Measurements from ENCODE around the gene CACNA1C.

Gene CACNA1C

DNA sequence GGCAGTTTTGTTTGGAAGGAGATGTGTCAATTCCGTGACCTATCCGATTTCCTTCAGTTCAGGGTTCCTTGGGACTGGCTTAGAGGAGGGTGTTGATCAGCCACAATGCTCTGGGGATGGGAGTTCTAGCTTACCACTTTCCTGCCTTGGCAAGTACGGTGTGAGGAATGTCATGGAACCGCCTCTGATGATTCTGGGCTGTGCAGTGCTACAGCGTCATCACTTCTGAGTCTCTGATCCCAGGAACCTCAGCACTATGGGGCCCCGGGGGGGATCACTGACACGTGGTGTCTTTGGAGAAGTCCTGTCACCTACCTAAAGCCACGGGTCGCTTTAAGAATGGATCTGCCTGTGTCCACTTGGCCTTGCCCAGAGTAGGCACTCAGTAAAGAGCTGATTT lies 470.5 kb downstream of the CACNA1C start:
- no peak overlapping the region for H3K27ac ChIP-seq (ENCODE audit: low read depth, low read length)
- no peaks in the 10 kb centered on the region for H3K27me3 ChIP-seq (ENCODE audit: control insufficient read depth, low read length)
- H4K20me1 ChIP-seq (ENCODE audit: control insufficient read depth, insufficient read depth, low read depth, low read length): no peaks in the 10 kb centered on the region
- H3K9me2 ChIP-seq (replicated peaks; ENCODE audit: control insufficient read depth, low read length): no peaks in the 10 kb centered on the region
- TF ChIP-seq EZH2phosphoT487 (IDR thresholded peaks at IDR 0.05; ENCODE audit: borderline replicate concordance, low read length): no peak
- TF ChIP-seq, protein P1, sequence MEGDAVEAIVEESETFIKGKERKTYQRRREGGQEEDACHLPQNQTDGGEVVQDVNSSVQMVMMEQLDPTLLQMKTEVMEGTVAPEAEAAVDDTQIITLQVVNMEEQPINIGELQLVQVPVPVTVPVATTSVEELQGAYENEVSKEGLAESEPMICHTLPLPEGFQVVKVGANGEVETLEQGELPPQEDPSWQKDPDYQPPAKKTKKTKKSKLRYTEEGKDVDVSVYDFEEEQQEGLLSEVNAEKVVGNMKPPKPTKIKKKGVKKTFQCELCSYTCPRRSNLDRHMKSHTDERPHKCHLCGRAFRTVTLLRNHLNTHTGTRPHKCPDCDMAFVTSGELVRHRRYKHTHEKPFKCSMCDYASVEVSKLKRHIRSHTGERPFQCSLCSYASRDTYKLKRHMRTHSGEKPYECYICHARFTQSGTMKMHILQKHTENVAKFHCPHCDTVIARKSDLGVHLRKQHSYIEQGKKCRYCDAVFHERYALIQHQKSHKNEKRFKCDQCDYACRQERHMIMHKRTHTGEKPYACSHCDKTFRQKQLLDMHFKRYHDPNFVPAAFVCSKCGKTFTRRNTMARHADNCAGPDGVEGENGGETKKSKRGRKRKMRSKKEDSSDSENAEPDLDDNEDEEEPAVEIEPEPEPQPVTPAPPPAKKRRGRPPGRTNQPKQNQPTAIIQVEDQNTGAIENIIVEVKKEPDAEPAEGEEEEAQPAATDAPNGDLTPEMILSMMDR (IDR thresholded peaks at IDR 0.05; ENCODE audit: low read depth, low read length, poor library complexity, severe bottlenecking): no peak
- no peaks in the 10 kb centered on the region for H3F3A ChIP-seq (ENCODE audit: control insufficient read depth, insufficient read depth)
- H3K4me3 ChIP-seq (ENCODE audit: low read length): no peak overlapping the region
- H3K79me2 ChIP-seq (ENCODE audit: control insufficient read depth, low read length): no peaks in the 10 kb centered on the region
- H3K4me1 ChIP-seq (ENCODE audit: control insufficient read depth, low read length): no peaks in the 10 kb centered on the region
- no peak overlapping the region for H3K4me2 ChIP-seq (ENCODE audit: low read length)
- peaks cover 13% of the 10 kb centered on the region; the same call in 1 of the 2 replicates for H3K9me3 ChIP-seq (ENCODE audit: control insufficient read depth, insufficient read depth, low read length)
- H3K36me3 ChIP-seq (ENCODE audit: control insufficient read depth, low read length): no peaks in the 10 kb centered on the region

DNA sequence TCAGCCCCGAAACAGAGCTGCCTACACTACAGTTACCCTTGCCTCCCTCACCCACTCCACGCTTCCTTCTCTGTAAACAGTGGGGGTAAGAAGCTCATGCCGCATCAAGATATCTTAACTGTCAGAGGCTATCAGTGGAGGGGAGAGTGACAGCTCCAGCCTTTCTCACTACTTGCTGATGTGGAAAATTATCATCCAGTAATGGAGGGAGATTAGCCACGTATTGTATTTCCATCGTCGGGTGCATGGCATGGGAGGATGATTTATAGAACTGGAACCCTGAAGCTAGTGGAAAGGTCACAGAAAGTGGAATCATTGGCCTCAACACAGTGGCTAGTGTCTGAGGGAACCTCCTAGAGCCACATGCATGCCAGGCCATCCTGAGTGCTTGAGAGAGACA lies 471.1 kb downstream of the CACNA1C start:
- Histone ChIP-seq H3K27ac (ENCODE audit: low read depth, low read length) (no peak overlapping the region), H3K9me3 (ENCODE audit: control insufficient read depth, insufficient read depth, low read length) (peaks cover 13% of the 10 kb centered on the region; the same call in 1 of the 2 replicates), H3K4me1 (ENCODE audit: control insufficient read depth, low read length) (no peaks in the 10 kb centered on the region), H3K4me3 (ENCODE audit: low read length) (no peak overlapping the region), H3K79me2 (ENCODE audit: control insufficient read depth, low read length) (no peaks in the 10 kb centered on the region), H3K27me3 (ENCODE audit: control insufficient read depth, low read length) (peaks cover 2% of the 10 kb centered on the region; the same call in 1 of the 2 replicates), H3F3A (ENCODE audit: control insufficient read depth, insufficient read depth) (no peaks in the 10 kb centered on the region), H3K9me2 (replicated peaks; ENCODE audit: control insufficient read depth, low read length) (no peaks in the 10 kb centered on the region), H3K36me3 (ENCODE audit: control insufficient read depth, low read length) (no peaks in the 10 kb centered on the region), H3K4me2 (ENCODE audit: low read length) (no peak overlapping the region), H4K20me1 (ENCODE audit: control insufficient read depth, insufficient read depth, low read depth, low read length) (no peaks in the 10 kb centered on the region)
- TF ChIP-seq, protein P1 (IDR thresholded peaks at IDR 0.05; ENCODE audit: low read depth, low read length, poor library complexity, severe bottlenecking): no peak
- no peak for TF ChIP-seq EZH2phosphoT487 (IDR thresholded peaks at IDR 0.05; ENCODE audit: borderline replicate concordance, low read length)

GRCh38 chr12:2526371-2526770 lies 473.6 kb downstream of the CACNA1C start:
- no peaks in the 10 kb centered on the region for H3K9me2 ChIP-seq (replicated peaks; ENCODE audit: control insufficient read depth, low read length)
- no peak overlapping the region for H3K4me2 ChIP-seq (ENCODE audit: low read length)
- no peaks in the 10 kb centered on the region for H4K20me1 ChIP-seq (ENCODE audit: control insufficient read depth, insufficient read depth, low read depth, low read length)
- H3K79me2 ChIP-seq (ENCODE audit: control insufficient read depth, low read length): no peaks in the 10 kb centered on the region
- peaks cover 8% of the 10 kb centered on the region; the same call in 1 of the 2 replicates for H3K27me3 ChIP-seq (ENCODE audit: control insufficient read depth, low read length)
- H3F3A ChIP-seq (ENCODE audit: control insufficient read depth, insufficient read depth): no peaks in the 10 kb centered on the region
- no peaks in the 10 kb centered on the region for H3K36me3 ChIP-seq (ENCODE audit: control insufficient read depth, low read length)
- no peaks in the 10 kb centered on the region for H3K9me3 ChIP-seq (ENCODE audit: control insufficient read depth, insufficient read depth, low read length)
- no peak for TF ChIP-seq EZH2phosphoT487 (IDR thresholded peaks at IDR 0.05; ENCODE audit: borderline replicate concordance, low read length)
- TF ChIP-seq, protein P1 (IDR thresholded peaks at IDR 0.05; ENCODE audit: low read depth, low read length, poor library complexity, severe bottlenecking): no peak
- no peak overlapping the region for H3K4me3 ChIP-seq (ENCODE audit: low read length)
- H3K4me1 ChIP-seq (ENCODE audit: control insufficient read depth, low read length): no peaks in the 10 kb centered on the region
- H3K27ac ChIP-seq (ENCODE audit: low read depth, low read length): no peak overlapping the region

Measured in DOHH2 (cell line).